HG03432 (cell line): ENCODE measurements around the gene LIX1.
"Not testable (repeated sequence)": the region's sequence is repeated elsewhere in the genome, so short reads cannot be mapped to it uniquely, and the experiment has no call there.

ENCODE experiments used
- ATAC-seq: cut with Tn5 transposase; IDR thresholded peaks from one replicate; pipeline ENCODE4 v1.9.1; 2021; ENCODE audit warnings: mild to moderate bottlenecking, moderate library complexity; ENCODE audit not compliant: unreplicated experiment

The LIX1 gene

GRCh38 chr5:97105501-97106215, 36.8 kb downstream of the LIX1 start:
- ATAC-seq = no peak

GRCh38 chr5:97102010-97102470, 40.4 kb downstream of the LIX1 start:
- ATAC-seq = no peak

DNA sequence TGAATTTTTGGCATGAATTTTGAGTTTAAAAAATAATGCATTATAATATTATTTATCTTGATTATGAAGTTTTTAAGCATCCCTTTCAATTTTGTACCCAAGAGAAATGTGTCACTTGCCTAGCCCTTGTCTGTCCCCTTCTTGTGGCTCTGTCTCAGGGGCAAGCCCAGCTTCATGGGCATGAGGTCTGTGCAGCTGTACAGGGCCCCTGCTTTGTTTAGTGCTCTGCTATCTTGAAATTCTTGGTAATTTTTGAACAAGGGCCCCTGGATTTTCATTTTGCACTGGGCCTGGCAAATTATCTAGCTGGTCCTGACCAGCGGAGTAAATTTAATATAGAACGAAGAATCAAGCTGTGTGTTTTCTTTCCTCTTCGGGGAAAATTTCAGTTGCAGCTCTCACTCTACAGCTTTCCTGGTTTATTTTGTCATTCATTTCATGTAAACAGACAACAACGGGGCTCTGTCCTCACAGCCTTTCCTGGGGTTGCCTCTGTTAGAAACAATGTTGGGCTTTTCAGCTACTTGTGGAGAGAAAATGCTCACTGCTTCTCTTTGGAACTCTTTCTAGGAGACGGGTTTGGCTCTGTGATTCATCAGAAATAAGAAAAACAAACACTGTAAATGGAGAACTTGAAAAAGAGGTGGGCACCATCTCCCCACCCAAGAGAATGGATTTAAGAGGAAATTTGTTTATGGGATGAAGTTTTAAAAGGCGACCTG, 41.1 kb downstream of the LIX1 start:
- ATAC-seq = no peak

DNA sequence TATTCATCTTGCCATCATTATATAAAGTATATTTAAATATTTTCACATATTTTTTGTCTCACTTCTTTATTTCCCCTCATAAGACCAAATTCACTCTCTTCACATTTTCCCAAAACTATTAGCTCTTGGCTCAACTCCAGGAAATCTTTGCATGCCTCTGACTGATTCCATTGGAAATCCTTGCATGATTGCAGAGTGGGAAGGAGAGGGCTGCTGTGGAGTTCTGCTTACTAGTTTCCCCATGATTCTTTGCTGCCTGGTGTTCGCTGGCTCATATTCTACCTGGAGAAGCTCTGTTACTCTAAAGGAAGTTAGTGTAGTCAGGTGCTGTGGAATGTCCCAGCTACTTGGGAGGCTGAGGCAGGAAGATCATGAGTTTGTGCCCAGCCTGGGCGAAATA, 41.9 kb downstream of the LIX1 start:
- no peak for ATAC-seq

- no peak for ATAC-seq
These were observed 43.5 kb downstream of the LIX1 start for GRCh38 chr5:97098922-97099321.

DNA sequence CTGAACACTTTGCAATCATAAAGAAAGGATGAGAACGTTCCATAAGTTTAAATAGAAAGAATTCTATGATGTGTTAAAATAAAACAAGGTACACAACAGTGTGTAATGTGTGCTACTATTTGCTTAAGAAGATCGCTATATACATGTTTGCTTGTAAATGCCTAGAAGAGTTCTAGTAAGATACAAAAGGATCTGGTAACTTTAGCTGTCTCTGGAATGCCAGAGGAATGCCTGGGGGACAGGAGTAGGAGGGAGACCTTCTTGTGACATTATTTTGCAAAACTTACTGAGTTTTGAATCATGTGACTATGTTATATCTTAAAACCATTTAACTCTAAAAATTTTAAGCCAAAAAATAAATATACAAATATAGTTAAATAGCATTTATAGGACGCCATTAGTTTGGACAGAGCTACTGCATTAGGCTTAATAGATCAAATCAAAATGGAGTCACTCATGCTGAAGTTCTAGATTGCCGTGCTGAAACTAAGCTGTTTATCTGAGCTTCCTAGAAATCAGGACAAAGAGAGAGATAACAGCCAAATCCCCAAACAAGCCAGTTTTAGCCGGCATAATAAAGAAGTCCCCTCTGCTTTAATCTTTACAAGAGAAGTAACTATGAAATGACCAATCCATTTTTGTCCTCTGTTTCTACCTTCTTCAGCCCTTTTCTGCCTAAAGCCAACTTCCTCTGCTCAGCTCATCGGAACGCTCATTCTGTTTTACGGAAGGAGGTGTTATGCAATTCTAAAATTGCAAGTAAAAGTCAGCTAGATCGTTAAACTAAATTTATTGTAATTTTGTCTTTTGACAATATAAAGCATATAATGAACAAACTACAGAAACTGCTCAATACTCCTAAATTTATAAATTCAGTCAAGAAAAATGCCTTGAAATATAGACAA, 44.8 kb downstream of the LIX1 start:
- ATAC-seq = no peak

GRCh38 chr5:97096846-97097245, 45.6 kb downstream of the LIX1 start:
- ATAC-seq = no peak

- no peak for ATAC-seq
These were observed 46.2 kb downstream of the LIX1 start for GRCh38 chr5:97096191-97096590.

DNA sequence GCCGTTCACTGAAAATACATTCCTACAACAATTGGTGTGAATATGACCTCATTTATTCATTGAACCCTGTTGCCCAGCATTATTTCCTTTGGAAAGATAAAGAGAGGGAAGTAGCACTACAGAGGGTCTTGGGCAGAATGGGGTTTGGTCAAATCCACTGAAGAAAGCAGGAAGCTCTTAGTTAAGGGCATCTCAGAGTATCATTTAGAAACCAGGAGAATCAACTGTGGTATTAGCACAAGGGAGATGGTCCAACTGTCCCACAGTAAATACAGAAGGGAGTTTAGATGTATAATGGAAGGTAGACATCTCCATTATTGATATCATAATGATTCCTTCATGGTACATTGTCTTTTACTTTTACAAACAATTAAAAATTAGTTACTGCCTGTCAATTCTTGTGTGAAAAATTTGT, 47.1 kb downstream of the LIX1 start:
- ATAC-seq = peak; percentile 62

- ATAC-seq = peak; percentile 100
These were observed 47.7 kb downstream of the LIX1 start for GRCh38 chr5:97094579-97095317.

DNA sequence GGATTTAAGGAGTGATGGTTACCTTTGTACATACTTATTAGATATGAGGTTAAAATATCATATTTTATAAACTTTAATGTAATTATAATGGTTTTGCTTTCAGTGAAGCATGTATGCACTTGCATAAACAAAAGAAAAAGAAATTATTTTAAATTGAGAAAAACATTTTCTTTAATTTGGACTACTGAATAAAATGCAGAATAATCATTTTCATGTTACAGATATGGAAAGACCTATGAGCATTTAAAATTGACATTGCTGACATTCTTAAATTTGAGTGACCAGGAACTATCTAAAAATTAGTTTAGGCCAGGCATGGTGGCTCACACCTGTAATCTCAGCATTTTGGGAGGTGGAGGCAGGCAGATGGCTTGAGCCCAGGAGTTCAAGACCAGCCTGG, 49.2 kb downstream of the LIX1 start:
- ATAC-seq = no peak

DNA sequence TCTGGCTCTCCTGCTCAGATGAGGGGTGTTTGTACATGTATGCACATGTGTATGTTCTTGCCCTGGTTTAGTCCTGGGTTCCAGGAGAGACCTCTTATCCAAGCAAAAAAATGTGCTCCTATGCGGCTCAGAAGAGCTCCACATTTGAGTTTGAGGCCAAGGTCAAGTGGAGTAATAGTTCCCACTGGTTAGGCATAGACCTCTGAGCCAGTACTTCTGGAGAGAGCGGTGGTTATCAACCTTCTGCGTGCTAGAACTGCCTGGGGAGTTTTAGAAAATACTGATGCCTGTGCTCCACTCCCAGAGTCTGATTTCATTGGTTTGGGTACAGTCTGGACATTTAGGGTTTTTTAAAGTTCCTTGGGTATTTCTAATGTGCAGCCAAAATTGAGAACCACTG, 51.5 kb downstream of the LIX1 start:
- no peak for ATAC-seq

DNA sequence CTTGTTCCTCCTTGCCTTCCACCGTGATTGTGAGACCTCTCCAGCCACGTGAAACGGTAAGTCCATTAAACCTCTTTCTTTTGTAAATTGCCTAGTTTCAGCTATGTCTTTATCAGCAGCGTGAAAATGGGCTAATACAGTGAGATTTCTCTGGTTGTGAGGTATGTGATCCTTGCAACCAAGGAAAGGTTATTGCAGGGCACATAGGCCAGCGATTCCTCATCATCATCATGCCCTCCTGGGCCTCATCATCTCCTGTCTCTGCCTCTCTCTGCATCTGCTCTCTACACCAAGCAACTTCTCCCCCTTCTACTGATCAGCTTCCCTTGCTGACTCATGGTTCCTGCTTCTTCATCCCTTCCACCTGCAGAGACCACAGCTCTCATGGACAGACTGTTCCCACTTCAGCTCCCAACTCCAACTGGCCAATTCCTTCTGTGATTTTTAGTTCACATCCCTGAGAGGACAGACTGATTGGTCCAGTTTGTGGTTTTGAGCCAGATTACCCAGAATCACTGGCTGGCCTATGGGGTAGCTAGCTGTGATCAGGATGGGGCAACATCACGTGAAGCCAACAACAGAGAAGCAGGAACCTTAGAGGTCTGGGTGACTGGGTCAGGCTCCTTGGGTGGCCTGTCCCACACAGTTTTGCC, 53.1 kb downstream of the LIX1 start:
- ATAC-seq = no peak

GRCh38 chr5:97088774-97089148, 53.6 kb downstream of the LIX1 start:
- no peak for ATAC-seq

- no peak for ATAC-seq
These were observed 55.3 kb downstream of the LIX1 start for GRCh38 chr5:97087138-97087537.

DNA sequence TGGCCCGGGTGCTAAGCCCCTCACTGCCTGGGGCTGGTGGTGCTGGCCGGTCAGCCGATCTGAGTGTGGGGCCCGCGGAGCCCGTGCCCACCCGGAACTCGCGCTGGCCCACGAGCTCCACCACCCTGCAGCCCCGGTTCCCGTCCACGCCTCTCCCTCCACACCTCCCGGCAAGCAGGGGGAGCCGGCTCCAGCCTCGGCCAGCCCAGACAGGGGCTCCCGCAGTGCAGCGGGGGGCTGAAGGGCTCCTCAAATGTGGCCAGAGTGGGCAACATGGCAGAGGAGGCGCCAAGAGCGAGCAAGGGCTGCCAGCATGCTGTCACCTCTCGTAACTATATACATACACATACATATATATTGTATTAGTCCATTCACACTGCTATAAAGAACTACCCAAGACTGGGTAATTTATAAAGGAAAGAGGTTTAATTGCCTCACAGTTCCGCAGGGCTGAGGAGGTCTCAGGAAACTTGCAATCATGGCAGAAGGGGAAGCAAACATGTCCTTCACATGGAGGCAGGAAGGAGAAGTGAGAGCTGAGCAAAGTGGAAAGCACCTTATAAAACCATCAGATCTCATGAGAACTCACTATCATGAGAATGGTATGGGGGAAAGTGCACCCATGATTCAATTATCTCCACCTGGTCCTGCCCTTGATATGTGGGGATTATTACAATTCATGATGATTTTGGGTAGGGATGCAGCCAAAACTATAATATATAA, 56.8 kb downstream of the LIX1 start:
- peak; percentile 48 for ATAC-seq

- not testable (repeated sequence) for ATAC-seq
These were observed 57.5 kb downstream of the LIX1 start for GRCh38 chr5:97084782-97085458.

- ATAC-seq = peak; percentile 64
These were observed 63.3 kb downstream of the LIX1 start for GRCh38 chr5:97078958-97079743.
